Nephron progenitor cell (in vitro differentiated cells): ENCODE measurements around the gene SRPK3.

Experiments
- DNase-seq: peaks from one replicate; pipeline ENCODE4 v3.0.0; 2021
- H3K27ac Mint-ChIP-seq: 2 replicates; pipeline ENCODE4 v1.8.0; 2021; ENCODE audit warnings: mild to moderate bottlenecking, moderate library complexity, mixed read lengths
- H3K27me3 Mint-ChIP-seq: 2 replicates; pipeline ENCODE4 v1.8.0; 2021; ENCODE audit warnings: mild to moderate bottlenecking, low read depth, mixed read lengths; ENCODE audit not compliant: poor library complexity
- H3K36me3 Mint-ChIP-seq: 2 replicates; pipeline ENCODE4 v1.8.0; 2021; ENCODE audit warnings: low read depth, mixed read lengths
- H3K4me1 Mint-ChIP-seq: 2 replicates; pipeline ENCODE4 v1.8.0; 2021; ENCODE audit warnings: mixed read lengths
- H3K4me3 Mint-ChIP-seq: 2 replicates; pipeline ENCODE4 v1.8.0; 2021; ENCODE audit warnings: mild to moderate bottlenecking, moderate library complexity, mixed read lengths
- H3K9me3 Mint-ChIP-seq: 2 replicates; pipeline ENCODE4 v1.8.0; 2021; ENCODE audit warnings: mild to moderate bottlenecking, moderate library complexity, mixed read lengths
- TF ChIP-seq, protein P1 (sequence below): fragments of 200-600 bp; sonication (generic); IDR thresholded peaks from 2 replicates; pipeline ENCODE4 v1.5.0; 2021; ENCODE audit warnings: antibody characterized with exemption

SRPK3 gene

DNA sequence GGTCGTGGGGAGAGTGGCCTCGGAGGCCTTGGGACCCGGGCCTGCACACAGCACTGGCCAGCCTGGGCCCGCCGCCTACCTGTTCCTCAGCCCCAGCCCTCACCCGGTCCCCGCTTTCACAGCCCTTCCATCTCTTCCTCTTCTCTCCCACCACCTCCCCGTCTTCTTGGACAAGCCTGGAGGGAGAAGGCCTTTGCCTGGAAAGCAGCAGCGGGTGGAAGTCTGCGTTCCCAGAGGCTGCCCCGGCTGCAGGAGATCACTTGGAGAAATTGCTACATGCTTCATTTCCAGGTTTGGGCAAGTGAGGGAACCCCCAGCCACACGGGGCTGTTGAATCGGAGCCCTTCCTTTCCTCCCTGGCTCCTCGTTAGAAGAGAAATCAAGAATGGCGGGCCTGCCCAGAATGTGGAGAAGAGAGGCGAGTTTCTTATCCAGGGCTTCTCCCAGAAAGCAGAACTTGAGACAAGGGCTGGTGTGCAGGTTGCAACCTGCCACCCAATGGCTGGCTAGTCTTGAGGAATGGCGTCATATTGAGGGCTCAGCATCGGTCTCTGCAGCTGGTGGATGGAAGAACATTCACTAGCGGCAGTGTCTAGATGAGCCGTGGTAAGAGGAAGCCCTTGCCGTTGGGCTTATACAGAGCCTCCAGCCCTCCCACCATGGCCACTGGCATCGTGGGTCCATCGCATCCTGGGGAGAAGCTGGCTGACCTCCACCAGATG lies 50.7 kb downstream of the SRPK3 start:
- TF ChIP-seq, protein P1, sequence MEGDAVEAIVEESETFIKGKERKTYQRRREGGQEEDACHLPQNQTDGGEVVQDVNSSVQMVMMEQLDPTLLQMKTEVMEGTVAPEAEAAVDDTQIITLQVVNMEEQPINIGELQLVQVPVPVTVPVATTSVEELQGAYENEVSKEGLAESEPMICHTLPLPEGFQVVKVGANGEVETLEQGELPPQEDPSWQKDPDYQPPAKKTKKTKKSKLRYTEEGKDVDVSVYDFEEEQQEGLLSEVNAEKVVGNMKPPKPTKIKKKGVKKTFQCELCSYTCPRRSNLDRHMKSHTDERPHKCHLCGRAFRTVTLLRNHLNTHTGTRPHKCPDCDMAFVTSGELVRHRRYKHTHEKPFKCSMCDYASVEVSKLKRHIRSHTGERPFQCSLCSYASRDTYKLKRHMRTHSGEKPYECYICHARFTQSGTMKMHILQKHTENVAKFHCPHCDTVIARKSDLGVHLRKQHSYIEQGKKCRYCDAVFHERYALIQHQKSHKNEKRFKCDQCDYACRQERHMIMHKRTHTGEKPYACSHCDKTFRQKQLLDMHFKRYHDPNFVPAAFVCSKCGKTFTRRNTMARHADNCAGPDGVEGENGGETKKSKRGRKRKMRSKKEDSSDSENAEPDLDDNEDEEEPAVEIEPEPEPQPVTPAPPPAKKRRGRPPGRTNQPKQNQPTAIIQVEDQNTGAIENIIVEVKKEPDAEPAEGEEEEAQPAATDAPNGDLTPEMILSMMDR: no peak
- peak overlapping the region; percentile 72 for H3K4me3 Mint-ChIP-seq
- DNase-seq: no peak
- peaks cover 62% of the 10 kb centered on the region for H3K27me3 Mint-ChIP-seq
- no peaks in the 10 kb centered on the region for H3K36me3 Mint-ChIP-seq
- no peak overlapping the region for H3K27ac Mint-ChIP-seq
- H3K4me1 Mint-ChIP-seq: peaks cover 3% of the 10 kb centered on the region
- peaks cover 71% of the 10 kb centered on the region for H3K9me3 Mint-ChIP-seq

DNA sequence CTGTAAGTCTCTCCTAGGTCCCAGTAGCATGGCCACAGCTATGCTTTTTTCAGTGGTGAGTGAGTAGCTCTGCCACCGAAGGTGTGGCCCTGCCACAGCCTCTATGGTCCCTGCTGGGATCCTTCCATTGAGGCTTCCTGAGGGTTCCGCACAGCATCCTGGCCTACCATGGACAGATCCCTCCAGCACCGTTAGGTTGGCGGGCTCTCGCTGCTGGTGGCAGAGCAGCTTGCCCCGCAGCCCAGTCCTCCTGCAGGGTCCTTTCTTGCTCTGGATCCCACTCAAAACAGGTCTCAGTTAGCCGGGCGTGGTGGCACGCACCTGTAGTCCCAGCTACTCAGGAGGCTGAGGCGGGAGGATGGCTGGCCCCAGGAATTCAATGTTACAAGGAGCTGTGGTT lies 51.9 kb downstream of the SRPK3 start:
- Mint-ChIP-seq H3K4me1 (peaks cover 3% of the 10 kb centered on the region), H3K27me3 (peaks cover 53% of the 10 kb centered on the region)
- peak; percentile 33 for DNase-seq

More for the DNA sequence above, 51.9 kb downstream of the SRPK3 start:
- TF ChIP-seq, protein P1: no peak
- H3K9me3 Mint-ChIP-seq: peaks cover 64% of the 10 kb centered on the region
- H3K4me3 Mint-ChIP-seq: no peak overlapping the region
- no peaks in the 10 kb centered on the region for H3K36me3 Mint-ChIP-seq
- no peak overlapping the region for H3K27ac Mint-ChIP-seq
